ENCODE results near the gene STRN4. TPM values are rescaled to one million over a fixed set of nuclear protein-coding genes. Genes with fewer than 3 reads are reported as not detected.

The STRN4 gene
- total and polyA plus RNA-seq, 2 donors (not counting 1 experiment from before 2014, with no cell fraction given): 33.7 to 56.0 TPM

- H3K4me3 ChIP-seq (replicated peaks in 1 of 4; ENCODE audit: control extremely low read depth in 1 of 4, insufficient read depth in 1 of 4, low read depth in 3 of 4, low read length in 4 of 4): peak overlapping the region in 1 of 4 experiments; percentile 18
- peak overlapping the region; percentile 35 for H3K4me2 ChIP-seq (ENCODE audit: extremely low read depth, insufficient read depth, low read length)
Measured at GRCh38 chr19:46697204-46697960, 48.9 kb downstream of the STRN4 start.

GRCh38 chr19:46696866-46697203, 49.4 kb downstream of the STRN4 start:
- no peak overlapping the region for H3K4me3 ChIP-seq (replicated peaks in 1 of 4; ENCODE audit: control extremely low read depth in 1 of 4, insufficient read depth in 1 of 4, low read depth in 3 of 4, low read length in 4 of 4)
- H3K4me1 ChIP-seq (ENCODE audit: control insufficient read depth, extremely low read depth, insufficient read depth, low read length): peaks cover 3% of the 10 kb centered on the region
- no peak overlapping the region for H3K27ac ChIP-seq (ENCODE audit: insufficient read depth, low read length)
- H3K36me3 ChIP-seq (ENCODE audit: control insufficient read depth, insufficient read depth, low read length): peaks cover 28% of the 10 kb centered on the region
- H3K9ac ChIP-seq (ENCODE audit: insufficient read depth, low read length): no peak overlapping the region
- no peaks in the 10 kb centered on the region for H4K20me1 ChIP-seq (ENCODE audit: control insufficient read depth, extremely low read depth, insufficient read depth, low read length)
- H3K79me2 ChIP-seq (ENCODE audit: control insufficient read depth, insufficient read depth, low read length): no peaks in the 10 kb centered on the region
- no peak overlapping the region for H2AFZ ChIP-seq (ENCODE audit: low read length)
- no peak overlapping the region for H3K4me2 ChIP-seq (ENCODE audit: extremely low read depth, insufficient read depth, low read length)
- H3K27me3 ChIP-seq (ENCODE audit: control insufficient read depth, insufficient read depth, low read length): no peaks in the 10 kb centered on the region
- no peaks in the 10 kb centered on the region for H3K9me3 ChIP-seq (ENCODE audit: control insufficient read depth, insufficient read depth, low read depth, low read length)
- TF ChIP-seq CTCF (conservative IDR thresholded peaks at IDR 0.05 in 1 of 2, IDR thresholded peaks at IDR 0.05 in 1 of 2; ENCODE audit: low read depth in 1 of 2, low read length in 2 of 2) (no peak), EZH2 (IDR thresholded peaks at IDR 0.05; ENCODE audit: low read length, missing control alignments) (no peak)
- no peak for DNase-seq (ENCODE audit: low read depth in 2 of 2)

More at GRCh38 chr19:46697204-46697960, 48.9 kb downstream of the STRN4 start:
- H3K27ac ChIP-seq (ENCODE audit: insufficient read depth, low read length): no peak overlapping the region
- H4K20me1 ChIP-seq (ENCODE audit: control insufficient read depth, extremely low read depth, insufficient read depth, low read length): no peaks in the 10 kb centered on the region
- H3K36me3 ChIP-seq (ENCODE audit: control insufficient read depth, insufficient read depth, low read length): peaks cover 25% of the 10 kb centered on the region
- no peaks in the 10 kb centered on the region for H3K27me3 ChIP-seq (ENCODE audit: control insufficient read depth, insufficient read depth, low read length)
- H3K79me2 ChIP-seq (ENCODE audit: control insufficient read depth, insufficient read depth, low read length): no peaks in the 10 kb centered on the region
- peak overlapping the region; percentile 30 for H2AFZ ChIP-seq (ENCODE audit: low read length)
- H3K4me1 ChIP-seq (ENCODE audit: control insufficient read depth, extremely low read depth, insufficient read depth, low read length): peaks cover 3% of the 10 kb centered on the region
- TF ChIP-seq EZH2 (IDR thresholded peaks at IDR 0.05; ENCODE audit: low read length, missing control alignments): no peak
- TF ChIP-seq CTCF (conservative IDR thresholded peaks at IDR 0.05 in 1 of 2, IDR thresholded peaks at IDR 0.05 in 1 of 2; ENCODE audit: low read depth in 1 of 2, low read length in 2 of 2): no peak
- DNase-seq (ENCODE audit: low read depth in 2 of 2): peak; percentile 56 to 71
- no peaks in the 10 kb centered on the region for H3K9me3 ChIP-seq (ENCODE audit: control insufficient read depth, insufficient read depth, low read depth, low read length)
- H3K9ac ChIP-seq (ENCODE audit: insufficient read depth, low read length): no peak overlapping the region

GRCh38 chr19:46696052-46696451, 50.2 kb downstream of the STRN4 start:
- Histone ChIP-seq H4K20me1 (ENCODE audit: control insufficient read depth, extremely low read depth, insufficient read depth, low read length) (no peaks in the 10 kb centered on the region), H3K4me3 (replicated peaks in 1 of 4; ENCODE audit: control extremely low read depth in 1 of 4, insufficient read depth in 1 of 4, low read depth in 3 of 4, low read length in 4 of 4) (no peak overlapping the region), H2AFZ (ENCODE audit: low read length) (no peak overlapping the region), H3K4me2 (ENCODE audit: extremely low read depth, insufficient read depth, low read length) (no peak overlapping the region), H3K27ac (ENCODE audit: insufficient read depth, low read length) (no peak overlapping the region), H3K4me1 (ENCODE audit: control insufficient read depth, extremely low read depth, insufficient read depth, low read length) (peaks cover 3% of the 10 kb centered on the region), H3K36me3 (ENCODE audit: control insufficient read depth, insufficient read depth, low read length) (peaks cover 30% of the 10 kb centered on the region), H3K9ac (ENCODE audit: insufficient read depth, low read length) (no peak overlapping the region), H3K79me2 (ENCODE audit: control insufficient read depth, insufficient read depth, low read length) (no peaks in the 10 kb centered on the region), H3K9me3 (ENCODE audit: control insufficient read depth, insufficient read depth, low read depth, low read length) (no peaks in the 10 kb centered on the region), H3K27me3 (ENCODE audit: control insufficient read depth, insufficient read depth, low read length) (no peaks in the 10 kb centered on the region)
- DNase-seq (ENCODE audit: low read depth in 2 of 2): no peak
- no peak for TF ChIP-seq EZH2 (IDR thresholded peaks at IDR 0.05; ENCODE audit: low read length, missing control alignments)
- no peak for TF ChIP-seq CTCF (conservative IDR thresholded peaks at IDR 0.05 in 1 of 2, IDR thresholded peaks at IDR 0.05 in 1 of 2; ENCODE audit: low read depth in 1 of 2, low read length in 2 of 2)

Measured in fibroblast of lung (primary cell).